ENCODE results near the gene SHISA2.
A peak's percentile ranks its signal among the peaks of the same experiment; 100 is the strongest.

SHISA2 gene

DNA sequence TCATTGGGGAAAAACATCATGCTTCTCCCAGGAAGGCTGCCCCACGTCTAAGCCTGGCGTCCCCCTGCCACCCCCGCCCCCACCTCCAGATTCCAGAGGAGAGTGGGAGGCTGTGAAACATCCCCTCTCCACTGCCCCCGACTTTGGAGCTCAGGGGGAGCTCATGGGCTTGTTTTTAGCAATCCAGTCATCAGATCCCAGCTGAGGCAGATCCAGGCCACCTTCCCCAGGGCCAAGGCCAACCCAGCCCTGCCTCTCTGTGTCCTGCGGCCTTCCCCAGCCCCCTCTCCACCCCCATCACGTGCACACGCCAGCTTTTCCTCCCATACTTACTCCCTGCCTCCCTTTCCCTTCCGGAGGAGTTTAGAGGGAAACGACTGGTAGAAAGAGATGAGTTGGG is 38.8 kb downstream of the SHISA2 start:
- no peak overlapping the region for H3K4me2 ChIP-seq (ENCODE audit: low read length)
- H3K27ac ChIP-seq (ENCODE audit: low read depth, low read length), result no peak overlapping the region
- no peaks in the 10 kb centered on the region for H3K79me2 ChIP-seq (ENCODE audit: control insufficient read depth, insufficient read depth, low read length, poor library complexity)

DNA sequence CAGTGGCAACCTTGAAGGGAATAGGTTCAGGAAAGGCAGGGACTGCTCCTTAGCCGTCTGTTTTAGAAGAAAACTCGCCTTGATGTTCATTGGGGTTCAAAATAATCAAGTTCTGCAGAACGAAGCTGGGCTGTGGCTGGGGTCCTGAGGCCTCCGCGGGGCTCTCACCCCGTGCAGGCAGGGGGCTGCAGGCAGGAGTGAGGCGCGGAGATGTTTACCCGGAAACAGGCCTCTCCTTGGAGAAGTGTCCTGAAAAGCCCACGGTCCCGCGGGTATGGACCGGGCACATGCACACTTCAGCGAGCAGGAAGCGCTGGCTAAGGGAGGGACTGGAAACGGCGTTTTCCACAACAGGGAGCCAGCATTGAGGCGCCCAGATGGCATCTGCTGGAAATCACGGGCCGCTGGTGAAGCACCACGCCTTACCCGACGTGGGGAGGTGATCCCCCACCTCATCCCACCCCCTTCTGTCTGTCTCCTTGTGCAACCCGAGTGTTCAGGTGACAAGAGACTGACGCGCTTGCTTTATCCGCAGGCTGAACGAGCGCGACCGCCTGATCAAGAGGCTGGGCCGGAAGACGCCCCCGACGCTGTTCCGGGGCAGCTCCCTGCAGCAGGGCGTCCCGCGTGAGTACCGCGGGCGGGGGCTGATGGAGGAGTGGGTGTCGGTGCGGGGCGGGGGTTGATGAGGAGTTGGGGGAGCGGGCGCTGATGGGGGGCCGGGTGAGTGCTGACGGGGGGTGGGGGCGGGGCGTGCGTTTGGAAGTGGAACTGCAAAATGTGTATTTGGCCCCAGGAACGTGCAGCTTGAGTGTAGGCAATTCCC is 39.6 kb downstream of the SHISA2 start:
- Histone ChIP-seq H2BK12ac (ENCODE audit: low read length) (no peak overlapping the region), H3K79me2 (ENCODE audit: control insufficient read depth, insufficient read depth, low read length, poor library complexity) (no peaks in the 10 kb centered on the region), H2AFZ (ENCODE audit: insufficient read depth, low read length, poor library complexity) (no peak overlapping the region), H3K4me3 (ENCODE audit: low read depth, low read length) (no peak overlapping the region), H3K27me3 (ENCODE audit: insufficient read depth, low read length) (no peaks in the 10 kb centered on the region), H3K36me3 (ENCODE audit: control insufficient read depth in 1 of 2, insufficient read depth in 2 of 2, low read length in 2 of 2) (no peaks in the 10 kb centered on the region), H3K9ac (ENCODE audit: low read length) (no peak overlapping the region), H4K12ac (ENCODE audit: low read depth, low read length) (no peak overlapping the region), H3K9me3 (ENCODE audit: insufficient read depth, low read depth, low read length) (no peaks in the 10 kb centered on the region), H3K23ac (ENCODE audit: low read length) (no peak overlapping the region), H2BK5ac (ENCODE audit: low read depth, low read length, poor library complexity) (no peak overlapping the region), H3K4ac (ENCODE audit: low read depth, low read length) (no peak overlapping the region), H4K8ac (ENCODE audit: low read depth, low read length) (no peak overlapping the region), H2BK120ac (ENCODE audit: insufficient read depth, low read length, poor library complexity) (no peak overlapping the region), H2AK5ac (ENCODE audit: low read length) (no peak overlapping the region), H3K4me2 (ENCODE audit: low read length) (no peak overlapping the region), H3K79me1 (ENCODE audit: low read length) (no peaks in the 10 kb centered on the region), H3K14ac (ENCODE audit: low read length) (no peak overlapping the region), H3K27ac (ENCODE audit: low read depth, low read length) (no peak overlapping the region), H3K4me1 (ENCODE audit: control insufficient read depth in 1 of 2, insufficient read depth in 2 of 2, low read length in 2 of 2) (no peaks in the 10 kb centered on the region), H3K18ac (ENCODE audit: low read length) (no peak overlapping the region), H4K91ac (ENCODE audit: low read depth, low read length) (no peak overlapping the region)
- no peak for DNase-seq
- no CpG with 5 or more reads among the region's 53 CpGs for WGBS (ENCODE audit: extremely low coverage, insufficient coverage, insufficient read length)

More for the DNA sequence above, 38.8 kb downstream of the SHISA2 start:
- Histone ChIP-seq H3K14ac (ENCODE audit: low read length) (no peak overlapping the region), H2BK12ac (ENCODE audit: low read length) (no peak overlapping the region), H3K9ac (ENCODE audit: low read length) (no peak overlapping the region), H3K9me3 (ENCODE audit: insufficient read depth, low read depth, low read length) (no peaks in the 10 kb centered on the region), H2AK5ac (ENCODE audit: low read length) (no peak overlapping the region), H4K12ac (ENCODE audit: low read depth, low read length) (no peak overlapping the region), H2BK120ac (ENCODE audit: insufficient read depth, low read length, poor library complexity) (no peak overlapping the region), H3K4me3 (ENCODE audit: low read depth, low read length) (no peak overlapping the region), H4K91ac (ENCODE audit: low read depth, low read length) (no peak overlapping the region), H3K36me3 (ENCODE audit: control insufficient read depth in 1 of 2, insufficient read depth in 2 of 2, low read length in 2 of 2) (no peaks in the 10 kb centered on the region), H3K18ac (ENCODE audit: low read length) (no peak overlapping the region), H3K23ac (ENCODE audit: low read length) (no peak overlapping the region), H2BK5ac (ENCODE audit: low read depth, low read length, poor library complexity) (no peak overlapping the region), H4K8ac (ENCODE audit: low read depth, low read length) (no peak overlapping the region), H3K79me1 (ENCODE audit: low read length) (no peaks in the 10 kb centered on the region), H2AFZ (ENCODE audit: insufficient read depth, low read length, poor library complexity) (no peak overlapping the region), H3K27me3 (ENCODE audit: insufficient read depth, low read length) (no peaks in the 10 kb centered on the region), H3K4ac (ENCODE audit: low read depth, low read length) (no peak overlapping the region), H3K4me1 (ENCODE audit: control insufficient read depth in 1 of 2, insufficient read depth in 2 of 2, low read length in 2 of 2) (peaks cover 1% of the 10 kb centered on the region in 2 experiments)
- no peak for DNase-seq
- WGBS (ENCODE audit: extremely low coverage, insufficient coverage, insufficient read length), result no CpG with 5 or more reads among the region's 9 CpGs

DNA sequence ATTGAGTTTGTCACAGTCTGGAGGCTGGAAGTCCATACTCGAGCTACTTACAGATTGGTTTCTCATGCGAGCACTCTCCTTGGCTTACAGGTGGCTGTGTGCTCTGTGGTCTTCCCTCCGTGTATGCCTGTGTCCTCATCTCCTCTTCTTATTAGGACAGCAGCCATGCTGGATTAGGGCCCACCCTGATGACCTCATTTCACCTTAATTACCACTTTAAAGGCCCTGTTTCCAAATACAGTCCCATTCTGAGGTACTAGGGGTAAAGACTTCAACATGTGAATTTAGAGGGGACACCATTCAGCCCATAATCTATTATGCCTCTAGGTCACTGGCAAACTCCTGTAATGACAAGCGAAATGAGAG is 40.6 kb downstream of the SHISA2 start:
- no peak for DNase-seq
- Histone ChIP-seq H4K91ac (ENCODE audit: low read depth, low read length) (no peak overlapping the region), H3K4me1 (ENCODE audit: control insufficient read depth in 1 of 2, insufficient read depth in 2 of 2, low read length in 2 of 2) (no peaks in the 10 kb centered on the region), H2AFZ (ENCODE audit: insufficient read depth, low read length, poor library complexity) (no peak overlapping the region), H2BK120ac (ENCODE audit: insufficient read depth, low read length, poor library complexity) (no peak overlapping the region), H3K79me1 (ENCODE audit: low read length) (no peaks in the 10 kb centered on the region), H3K36me3 (ENCODE audit: control insufficient read depth in 1 of 2, insufficient read depth in 2 of 2, low read length in 2 of 2) (no peaks in the 10 kb centered on the region), H3K23ac (ENCODE audit: low read length) (no peak overlapping the region), H3K9me3 (ENCODE audit: insufficient read depth, low read depth, low read length) (no peaks in the 10 kb centered on the region), H3K27ac (ENCODE audit: low read depth, low read length) (no peak overlapping the region), H4K12ac (ENCODE audit: low read depth, low read length) (no peak overlapping the region), H3K4me3 (ENCODE audit: low read depth, low read length) (no peak overlapping the region), H3K14ac (ENCODE audit: low read length) (no peak overlapping the region), H4K8ac (ENCODE audit: low read depth, low read length) (no peak overlapping the region), H3K4me2 (ENCODE audit: low read length) (no peak overlapping the region), H2BK5ac (ENCODE audit: low read depth, low read length, poor library complexity) (no peak overlapping the region), H3K27me3 (ENCODE audit: insufficient read depth, low read length) (no peaks in the 10 kb centered on the region), H3K9ac (ENCODE audit: low read length) (no peak overlapping the region), H2AK5ac (ENCODE audit: low read length) (no peak overlapping the region), H3K79me2 (ENCODE audit: control insufficient read depth, insufficient read depth, low read length, poor library complexity) (no peaks in the 10 kb centered on the region), H2BK12ac (ENCODE audit: low read length) (no peak overlapping the region), H3K18ac (ENCODE audit: low read length) (no peak overlapping the region), H3K4ac (ENCODE audit: low read depth, low read length) (no peak overlapping the region)
- no CpG with 5 or more reads among the region's 4 CpGs for WGBS (ENCODE audit: extremely low coverage, insufficient coverage, insufficient read length)

DNA sequence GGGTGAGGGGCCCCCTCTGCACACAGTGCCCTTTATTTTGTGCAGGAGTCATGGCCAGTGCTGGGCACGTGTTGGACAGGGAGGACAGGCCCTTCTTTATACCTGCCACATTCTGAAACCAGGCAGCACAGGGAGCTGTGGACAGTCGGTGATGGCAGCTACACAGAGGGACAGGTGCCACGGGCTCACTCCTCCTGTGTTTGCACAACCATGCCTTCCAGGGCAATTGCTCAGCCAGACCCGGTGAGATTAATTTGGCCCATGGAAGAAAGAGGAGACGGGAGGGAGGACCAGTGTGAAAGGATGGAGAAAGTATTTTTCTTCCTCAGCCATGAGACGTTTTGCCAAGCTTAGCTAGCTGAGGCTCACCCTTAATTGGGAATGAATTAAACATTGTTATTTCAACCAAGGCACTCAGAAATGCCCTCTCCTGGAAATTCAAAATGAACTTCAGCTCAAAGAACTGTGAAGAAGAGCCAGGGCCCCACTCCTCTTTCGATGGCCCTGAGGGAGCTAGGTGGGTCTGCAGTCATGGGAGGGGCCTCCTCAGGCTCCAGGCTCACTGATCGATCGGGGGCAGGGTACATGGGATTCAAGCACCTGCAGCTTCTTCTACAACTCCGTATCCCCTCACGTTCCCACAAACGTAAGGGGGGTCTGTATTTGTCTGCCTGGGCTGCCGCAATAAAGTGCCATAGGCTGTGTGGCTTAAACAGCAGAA is 41.2 kb downstream of the SHISA2 start:
- WGBS (ENCODE audit: extremely low coverage, insufficient coverage, insufficient read length), result no CpG with 5 or more reads among the region's 13 CpGs
- Histone ChIP-seq H3K27ac (ENCODE audit: low read depth, low read length) (no peak overlapping the region), H4K91ac (ENCODE audit: low read depth, low read length) (no peak overlapping the region), H3K14ac (ENCODE audit: low read length) (no peak overlapping the region), H3K9me3 (ENCODE audit: insufficient read depth, low read depth, low read length) (no peaks in the 10 kb centered on the region), H3K4me2 (ENCODE audit: low read length) (no peak overlapping the region), H2AFZ (ENCODE audit: insufficient read depth, low read length, poor library complexity) (no peak overlapping the region), H3K4me1 (ENCODE audit: control insufficient read depth in 1 of 2, insufficient read depth in 2 of 2, low read length in 2 of 2) (no peaks in the 10 kb centered on the region), H3K4ac (ENCODE audit: low read depth, low read length) (no peak overlapping the region), H2BK120ac (ENCODE audit: insufficient read depth, low read length, poor library complexity) (no peak overlapping the region), H3K36me3 (ENCODE audit: control insufficient read depth in 1 of 2, insufficient read depth in 2 of 2, low read length in 2 of 2) (no peaks in the 10 kb centered on the region), H2AK5ac (ENCODE audit: low read length) (no peak overlapping the region), H2BK12ac (ENCODE audit: low read length) (no peak overlapping the region), H3K4me3 (ENCODE audit: low read depth, low read length) (no peak overlapping the region), H3K9ac (ENCODE audit: low read length) (no peak overlapping the region), H4K8ac (ENCODE audit: low read depth, low read length) (no peak overlapping the region), H3K27me3 (ENCODE audit: insufficient read depth, low read length) (no peaks in the 10 kb centered on the region), H3K79me1 (ENCODE audit: low read length) (no peaks in the 10 kb centered on the region), H3K18ac (ENCODE audit: low read length) (no peak overlapping the region), H4K12ac (ENCODE audit: low read depth, low read length) (no peak overlapping the region), H2BK5ac (ENCODE audit: low read depth, low read length, poor library complexity) (no peak overlapping the region), H3K23ac (ENCODE audit: low read length) (peak overlapping the region; percentile 14), H3K79me2 (ENCODE audit: control insufficient read depth, insufficient read depth, low read length, poor library complexity) (no peaks in the 10 kb centered on the region)
- DNase-seq, result no peak
